Keratinocyte (primary cell): Measurements from ENCODE around the gene ABI1. TPM values are rescaled to one million over a fixed set of nuclear protein-coding genes. Genes with fewer than 3 reads are reported as not detected.

Experiments
- DNase-seq: peaks from one replicate; pipeline ENCODE4 v3.0.0-alpha.2; 2011; ENCODE audit warnings: low read depth, missing footprints, low spot score
- FAIRE-seq: peaks from 2 replicates; lab custom pipeline; 2011; peaks lifted over from hg19 to GRCh38; lab: Jason Lieb, UNC
- H2AFZ ChIP-seq: 2 replicates; pipeline ENCODE4 v1.6.0; 2012; ENCODE audit warnings: low read length, control low read depth, inconsistent platforms; ENCODE audit not compliant: control insufficient read depth
- H3K27ac ChIP-seq: 2 replicates; pipeline ENCODE4 v1.5.1; 2011; ENCODE audit warnings: low read length; ENCODE audit not compliant: control insufficient read depth, insufficient read depth
- H3K27me3 ChIP-seq: 3 replicates; pipeline ENCODE4 v1.6.0; 2011; ENCODE audit warnings: low read length; ENCODE audit not compliant: control insufficient read depth, insufficient read depth; ENCODE audit errors: extremely low read depth
- H3K36me3 ChIP-seq, 2 experiments: 2 replicates in 1 of 2; 3 replicates in 1 of 2; pipeline ENCODE4 v1.5.1; 2011; ENCODE audit warnings: low read length in 2 of 2, mild to moderate bottlenecking in 1 of 2; ENCODE audit not compliant: control insufficient read depth in 2 of 2, insufficient read depth in 2 of 2; ENCODE audit errors: extremely low read depth in 1 of 2
- H3K4me1 ChIP-seq: 3 replicates; pipeline ENCODE4 v1.5.1; 2011; ENCODE audit warnings: low read length; ENCODE audit not compliant: control insufficient read depth, insufficient read depth; ENCODE audit errors: extremely low read depth
- H3K4me2 ChIP-seq: 3 replicates; pipeline ENCODE4 v1.6.0; 2011; ENCODE audit warnings: low read depth, low read length; ENCODE audit not compliant: control insufficient read depth, insufficient read depth; ENCODE audit errors: extremely low read depth
- H3K4me3 ChIP-seq, 3 experiments: fragments of 200-600 bp in 1 of 3; sonication (generic) in 1 of 3; 2 replicates in 2 of 3; 3 replicates in 1 of 3; pipeline ENCODE4 v1.5.1; 2011 to 2016; ENCODE audit warnings: low read length in 3 of 3, mild to moderate bottlenecking in 3 of 3, control low read depth in 2 of 3, inconsistent platforms in 1 of 3, low read depth in 1 of 3, mixed read lengths in 1 of 3, mixed run types in 1 of 3, moderate library complexity in 1 of 3; ENCODE audit not compliant: control insufficient read depth in 2 of 3, insufficient read depth in 2 of 3; ENCODE audit errors: extremely low read depth in 1 of 3
- H3K79me2 ChIP-seq: 2 replicates; pipeline ENCODE4 v1.6.0; 2012; ENCODE audit warnings: low read length; ENCODE audit not compliant: control insufficient read depth, insufficient read depth
- H3K9ac ChIP-seq: 3 replicates; pipeline ENCODE4 v1.6.0; 2011; ENCODE audit warnings: low read length; ENCODE audit not compliant: control insufficient read depth, insufficient read depth; ENCODE audit errors: extremely low read depth
- H3K9me1 ChIP-seq: 3 replicates; pipeline ENCODE4 v1.6.0; 2011; ENCODE audit warnings: low read length; ENCODE audit not compliant: control insufficient read depth, insufficient read depth; ENCODE audit errors: extremely low read depth
- H3K9me3 ChIP-seq: 2 replicates; pipeline ENCODE4 v1.5.1; 2012; ENCODE audit warnings: low read depth, low read length; ENCODE audit not compliant: control insufficient read depth
- H4K20me1 ChIP-seq: 3 replicates; pipeline ENCODE4 v1.6.0; 2011; ENCODE audit warnings: low read length; ENCODE audit not compliant: control insufficient read depth, insufficient read depth; ENCODE audit errors: extremely low read depth
- EZH2 ChIP-seq: IDR thresholded peaks from one replicate; pipeline ENCODE4 v1.6.1; 2012; ENCODE audit warnings: inconsistent platforms, mild to moderate bottlenecking, low read length, moderate library complexity
- dilution Hi-C: fragments of 300-500 bp; cut with MboI; formaldehyde crosslinking; loops from one replicate; pipeline ENCODE4 v1.7.0; 2020; ENCODE audit warnings: low sequenced_read_pairs; ENCODE audit not compliant: extremely low pct_ligation_motif_present
- polyA plus RNA-seq, 5 experiments: library from polyadenylated mRNA; depleted of rRNA in 3 of 5; stranded (reverse) in 3 of 5; stranded (forward) in 1 of 5; unstranded in 1 of 5; fragments of >200 nt; gene quantifications; 1 replicate in 1 of 5; 2 replicates in 3 of 5; 3 replicates in 1 of 5; pipeline versions ENCODE4 v1.2.1 to v1.2.3, GENCODE V29; 2011 to 2012; ENCODE audit warnings: missing spikeins in 2 of 5, low read depth in 1 of 5, low replicate concordance in 1 of 5
- TF ChIP-seq, protein P1 (sequence below), 3 experiments: IDR thresholded peaks in 1 of 3; conservative IDR thresholded peaks in 1 of 3; optimal IDR thresholded peaks in 1 of 3; 2 replicates in 2 of 3; 3 replicates in 1 of 3; pipeline versions ENCODE3 to v1.5.1; 2011; ENCODE audit warnings: low read length in 3 of 3, mild to moderate bottlenecking in 3 of 3, moderate library complexity in 2 of 3, control low read depth in 1 of 3, inconsistent platforms in 1 of 3; ENCODE audit not compliant: insufficient read depth in 2 of 3; ENCODE audit errors: extremely low read depth in 1 of 3

Gene ABI1
- polyA plus RNA-seq, 1 donor (not counting 4 experiments of a cell fraction or from before 2014, with no cell fraction given): 78.9 TPM

DNA sequence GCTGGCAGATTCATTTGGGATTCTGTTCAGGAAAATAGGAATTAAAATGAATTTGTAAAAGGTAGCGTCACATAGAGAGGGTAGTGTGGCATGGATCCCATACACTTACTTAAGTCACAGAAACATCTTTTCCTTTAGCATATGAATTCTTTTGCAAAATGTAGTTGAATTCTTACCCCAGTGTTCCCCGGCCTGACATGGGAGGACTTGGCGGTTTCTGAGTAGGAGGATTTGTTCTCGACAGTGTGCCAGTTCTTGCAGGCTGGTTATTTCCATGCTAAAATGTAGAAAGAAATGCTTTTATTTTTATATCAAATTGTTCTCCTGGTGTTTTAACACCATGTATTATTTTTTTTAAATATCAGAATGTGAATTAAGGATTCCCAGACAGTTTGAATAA, 90.7 kb downstream of the ABI1 start:
- no peak for DNase-seq
- Histone ChIP-seq H3K27ac (no peak overlapping the region), H3K9ac (no peak overlapping the region), H3K4me3 (no peak overlapping the region), H3K9me1 (no peaks in the 10 kb centered on the region), H2AFZ (no peak overlapping the region), H3K79me2 (peaks cover 51% of the 10 kb centered on the region), H3K9me3 (no peaks in the 10 kb centered on the region), H3K4me2 (no peak overlapping the region), H4K20me1 (no peaks in the 10 kb centered on the region), H3K36me3 (peaks cover 3% of the 10 kb centered on the region in 2 experiments), H3K4me1 (no peaks in the 10 kb centered on the region), H3K27me3 (no peaks in the 10 kb centered on the region)
- TF ChIP-seq, protein P1, sequence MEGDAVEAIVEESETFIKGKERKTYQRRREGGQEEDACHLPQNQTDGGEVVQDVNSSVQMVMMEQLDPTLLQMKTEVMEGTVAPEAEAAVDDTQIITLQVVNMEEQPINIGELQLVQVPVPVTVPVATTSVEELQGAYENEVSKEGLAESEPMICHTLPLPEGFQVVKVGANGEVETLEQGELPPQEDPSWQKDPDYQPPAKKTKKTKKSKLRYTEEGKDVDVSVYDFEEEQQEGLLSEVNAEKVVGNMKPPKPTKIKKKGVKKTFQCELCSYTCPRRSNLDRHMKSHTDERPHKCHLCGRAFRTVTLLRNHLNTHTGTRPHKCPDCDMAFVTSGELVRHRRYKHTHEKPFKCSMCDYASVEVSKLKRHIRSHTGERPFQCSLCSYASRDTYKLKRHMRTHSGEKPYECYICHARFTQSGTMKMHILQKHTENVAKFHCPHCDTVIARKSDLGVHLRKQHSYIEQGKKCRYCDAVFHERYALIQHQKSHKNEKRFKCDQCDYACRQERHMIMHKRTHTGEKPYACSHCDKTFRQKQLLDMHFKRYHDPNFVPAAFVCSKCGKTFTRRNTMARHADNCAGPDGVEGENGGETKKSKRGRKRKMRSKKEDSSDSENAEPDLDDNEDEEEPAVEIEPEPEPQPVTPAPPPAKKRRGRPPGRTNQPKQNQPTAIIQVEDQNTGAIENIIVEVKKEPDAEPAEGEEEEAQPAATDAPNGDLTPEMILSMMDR (optimal IDR thresholded peaks at IDR 0.05 in 1 of 3, IDR thresholded peaks at IDR 0.05 in 1 of 3, conservative IDR thresholded peaks at IDR 0.05 in 1 of 3; ENCODE audit: extremely low read depth in 1 of 3, insufficient read depth in 2 of 3, low read length in 3 of 3): no peak
- no peak for TF ChIP-seq EZH2
- FAIRE-seq: no peak
- dilution Hi-C loops: no loop called here

DNA sequence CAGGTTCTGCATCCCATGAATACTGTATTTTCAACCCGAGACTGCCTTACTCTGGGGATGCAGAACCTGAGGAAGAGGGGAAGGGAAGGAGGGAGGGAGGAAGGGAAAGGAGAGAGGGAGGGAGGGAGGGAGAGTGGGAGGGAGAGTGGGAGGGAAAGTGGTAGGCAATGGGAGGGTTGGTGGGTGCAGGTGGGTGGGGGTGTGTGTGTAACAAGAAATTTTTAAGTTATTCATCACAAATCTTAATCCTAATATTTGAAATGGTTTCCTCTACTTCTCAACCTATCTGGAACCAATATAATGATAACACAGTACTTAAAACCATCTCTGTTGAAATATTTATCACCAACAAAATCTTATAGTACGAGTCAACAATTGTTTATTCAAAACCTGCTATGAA, 95.2 kb downstream of the ABI1 start:
- dilution Hi-C loops: no loop called here
- Histone ChIP-seq H3K4me3 (no peak overlapping the region), H3K9me1 (no peaks in the 10 kb centered on the region), H3K27me3 (no peaks in the 10 kb centered on the region), H3K4me2 (no peak overlapping the region), H3K9me3 (no peaks in the 10 kb centered on the region), H3K79me2 (peaks cover 9% of the 10 kb centered on the region), H3K36me3 (peaks cover 3 to 5% of the 10 kb centered on the region in 2 experiments), H3K27ac (no peak overlapping the region), H2AFZ (no peak overlapping the region), H4K20me1 (no peaks in the 10 kb centered on the region), H3K9ac (no peak overlapping the region), H3K4me1 (no peaks in the 10 kb centered on the region)
- TF ChIP-seq, protein P1 (optimal IDR thresholded peaks at IDR 0.05 in 1 of 3, IDR thresholded peaks at IDR 0.05 in 1 of 3, conservative IDR thresholded peaks at IDR 0.05 in 1 of 3; ENCODE audit: extremely low read depth in 1 of 3, insufficient read depth in 2 of 3, low read length in 3 of 3): no peak
- TF ChIP-seq EZH2: no peak
- DNase-seq (no peak), FAIRE-seq (no peak)
